Activated B cell treated with CpG ODN at 0.5 μM for 24 hours (primary cell): ENCODE measurements around the gene GUCY1A2. TPM values are rescaled to one million over a fixed set of nuclear protein-coding genes. Genes with fewer than 3 reads are reported as not detected.

Experiments
- ATAC-seq: fragments of 200-7000 bp; cut with Tn5 transposase; one replicate; pipeline ENCODE4 v1.10.0; 2021; ENCODE audit warnings: low read depth, mild to moderate bottlenecking, moderate library complexity
- CTCF ChIA-PET: fragments of 350-600 bp; sonication (Branson Sonifier 250); formaldehyde crosslinking; loops from one replicate; lab custom pipeline; 2021; ENCODE audit warnings: antibody characterized with exemption; lab: Charles Lee
- POLR2A ChIA-PET: fragments of 350-600 bp; sonication (Branson Sonifier 250); formaldehyde crosslinking; loops from one replicate; lab custom pipeline; 2021; ENCODE audit warnings: antibody characterized with exemption; lab: Charles Lee
- DNase-seq: peaks from one replicate; pipeline ENCODE4 v3.0.0; 2022
- H3K27ac Mint-ChIP-seq: one replicate; pipeline ENCODE4 v1.8.0; 2020; ENCODE audit warnings: mixed read lengths
- H3K27me3 Mint-ChIP-seq: one replicate; pipeline ENCODE4 v1.8.0; 2021; ENCODE audit warnings: mixed read lengths
- H3K36me3 Mint-ChIP-seq: one replicate; pipeline ENCODE4 v1.8.0; 2021; ENCODE audit warnings: low read depth, mixed read lengths
- H3K4me1 Mint-ChIP-seq: one replicate; pipeline ENCODE4 v1.8.0; 2021; ENCODE audit warnings: mixed read lengths
- H3K4me3 Mint-ChIP-seq: one replicate; pipeline ENCODE4 v1.8.0; 2020; ENCODE audit warnings: mild to moderate bottlenecking, mixed read lengths
- H3K9me3 Mint-ChIP-seq: one replicate; pipeline ENCODE4 v1.8.0; 2020; ENCODE audit warnings: mixed read lengths
- intact Hi-C: fragments of 100-400 bp; cut with micrococcal nuclease; formaldehyde crosslinking; loops from one replicate; pipeline ENCODE4 v1.15.1; 2024
- total RNA-seq: library from RNA; stranded (reverse); gene quantifications from 2 replicates; pipeline ENCODE4 v1.2.3, GENCODE V29; 2022
- TF ChIP-seq, protein P1 (sequence below): fragments of 200-600 bp; IDR thresholded peaks from one replicate; pipeline ENCODE4 v1.8.0; 2022; ENCODE audit warnings: antibody characterized with exemption, mild to moderate bottlenecking

Gene GUCY1A2
- total RNA-seq, 1 donor from 2014 or later: not detected

DNA sequence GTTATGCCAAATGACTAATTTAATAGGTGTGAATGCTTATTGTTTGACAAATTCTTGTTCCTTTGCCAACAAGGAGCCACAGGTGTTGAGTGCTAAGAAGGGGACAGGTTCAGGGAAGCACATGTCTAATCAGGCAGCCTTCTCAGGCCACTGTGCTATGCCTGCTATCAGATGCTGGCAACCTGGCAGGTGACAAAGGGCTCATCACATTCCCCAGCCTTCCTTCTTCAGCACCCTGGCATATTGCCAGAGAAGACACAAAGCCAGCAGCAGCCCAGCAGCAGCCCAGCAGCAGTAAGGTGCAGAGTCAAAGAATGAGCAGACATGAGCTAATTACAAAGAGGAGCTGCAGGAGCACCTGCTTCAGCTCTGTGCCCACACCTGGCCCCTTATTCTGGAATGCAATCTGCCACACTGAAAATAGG, 68.2 kb downstream of the GUCY1A2 start:
- H3K27me3 Mint-ChIP-seq: no peaks in the 10 kb centered on the region
- no peaks in the 10 kb centered on the region for H3K4me1 Mint-ChIP-seq
- H3K36me3 Mint-ChIP-seq: no peaks in the 10 kb centered on the region
- H3K4me3 Mint-ChIP-seq: no peak overlapping the region
- CTCF ChIA-PET: no interaction called here
- no peak for DNase-seq
- H3K9me3 Mint-ChIP-seq: no peaks in the 10 kb centered on the region
- POLR2A ChIA-PET: no interaction called here
- TF ChIP-seq, protein P1, sequence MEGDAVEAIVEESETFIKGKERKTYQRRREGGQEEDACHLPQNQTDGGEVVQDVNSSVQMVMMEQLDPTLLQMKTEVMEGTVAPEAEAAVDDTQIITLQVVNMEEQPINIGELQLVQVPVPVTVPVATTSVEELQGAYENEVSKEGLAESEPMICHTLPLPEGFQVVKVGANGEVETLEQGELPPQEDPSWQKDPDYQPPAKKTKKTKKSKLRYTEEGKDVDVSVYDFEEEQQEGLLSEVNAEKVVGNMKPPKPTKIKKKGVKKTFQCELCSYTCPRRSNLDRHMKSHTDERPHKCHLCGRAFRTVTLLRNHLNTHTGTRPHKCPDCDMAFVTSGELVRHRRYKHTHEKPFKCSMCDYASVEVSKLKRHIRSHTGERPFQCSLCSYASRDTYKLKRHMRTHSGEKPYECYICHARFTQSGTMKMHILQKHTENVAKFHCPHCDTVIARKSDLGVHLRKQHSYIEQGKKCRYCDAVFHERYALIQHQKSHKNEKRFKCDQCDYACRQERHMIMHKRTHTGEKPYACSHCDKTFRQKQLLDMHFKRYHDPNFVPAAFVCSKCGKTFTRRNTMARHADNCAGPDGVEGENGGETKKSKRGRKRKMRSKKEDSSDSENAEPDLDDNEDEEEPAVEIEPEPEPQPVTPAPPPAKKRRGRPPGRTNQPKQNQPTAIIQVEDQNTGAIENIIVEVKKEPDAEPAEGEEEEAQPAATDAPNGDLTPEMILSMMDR: no peak
- no peak for ATAC-seq
- intact Hi-C loops: no loop called here
- H3K27ac Mint-ChIP-seq: no peak overlapping the region

GRCh38 chr11:106943089-106943488, 75.2 kb downstream of the GUCY1A2 start:
- no peaks in the 10 kb centered on the region for H3K27me3 Mint-ChIP-seq
- no peak overlapping the region for H3K27ac Mint-ChIP-seq
- no peak overlapping the region for H3K4me3 Mint-ChIP-seq
- intact Hi-C loops: no loop called here
- POLR2A ChIA-PET: no interaction called here
- H3K9me3 Mint-ChIP-seq: no peaks in the 10 kb centered on the region
- H3K4me1 Mint-ChIP-seq: no peaks in the 10 kb centered on the region
- H3K36me3 Mint-ChIP-seq: no peaks in the 10 kb centered on the region
- CTCF ChIA-PET: no interaction called here
- ATAC-seq (no peak), DNase-seq (no peak)
- TF ChIP-seq, protein P1: no peak

DNA sequence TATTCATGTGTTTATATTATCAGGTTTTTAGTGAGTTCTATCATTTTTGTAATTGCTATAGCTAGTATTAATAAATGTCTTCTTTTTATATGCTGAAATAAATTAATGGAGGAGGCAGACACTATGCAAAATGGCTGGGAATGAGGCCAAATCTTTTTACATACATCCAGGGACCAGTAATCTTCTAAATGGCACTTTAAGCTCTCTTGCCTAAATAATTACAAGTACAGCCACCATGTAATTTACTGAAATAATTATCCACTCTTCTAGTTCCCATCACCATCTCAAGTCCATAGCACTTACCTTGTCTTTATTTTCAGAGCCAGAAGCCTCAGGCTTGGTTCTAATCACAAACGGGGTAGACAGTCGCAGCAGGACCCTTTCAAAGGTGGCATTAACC, 79.1 kb downstream of the GUCY1A2 start:
- Mint-ChIP-seq H3K36me3 (no peaks in the 10 kb centered on the region), H3K27ac (no peak overlapping the region), H3K4me3 (no peak overlapping the region), H3K27me3 (no peaks in the 10 kb centered on the region), H3K4me1 (no peaks in the 10 kb centered on the region), H3K9me3 (no peaks in the 10 kb centered on the region)
- ATAC-seq (no peak), DNase-seq (no peak)
- ChIA-PET CTCF (no interaction called here), POLR2A (no interaction called here)
- TF ChIP-seq, protein P1: no peak
- intact Hi-C loops: no loop called here

DNA sequence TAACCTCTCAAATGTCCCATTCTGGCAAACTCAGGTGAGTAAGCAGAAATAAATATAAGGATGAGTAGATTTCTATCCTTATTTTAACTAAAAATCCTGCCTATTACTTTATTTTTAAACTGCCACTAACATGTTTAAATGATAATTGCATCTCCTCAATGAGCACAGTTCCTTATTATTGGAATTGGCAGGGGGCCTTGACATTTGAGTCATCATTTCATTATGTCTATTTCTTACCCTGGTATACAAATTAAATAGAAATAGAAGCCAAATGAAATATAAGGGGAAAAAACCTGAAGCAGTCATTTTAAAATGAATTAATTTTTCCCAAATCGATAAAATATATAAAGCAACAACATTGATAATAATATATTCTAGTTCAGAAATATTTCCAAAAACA, 81.2 kb downstream of the GUCY1A2 start:
- ChIA-PET POLR2A (no interaction called here), CTCF (no interaction called here)
- no peaks in the 10 kb centered on the region for H3K4me1 Mint-ChIP-seq
- H3K4me3 Mint-ChIP-seq: no peak overlapping the region
- no peaks in the 10 kb centered on the region for H3K9me3 Mint-ChIP-seq
- DNase-seq (no peak), ATAC-seq (no peak)
- no peaks in the 10 kb centered on the region for H3K36me3 Mint-ChIP-seq
- TF ChIP-seq, protein P1: no peak
- H3K27me3 Mint-ChIP-seq: no peaks in the 10 kb centered on the region
- H3K27ac Mint-ChIP-seq: no peak overlapping the region
- intact Hi-C loops: no loop called here

- ATAC-seq (no peak), DNase-seq (no peak)
- Mint-ChIP-seq H3K4me3 (no peak overlapping the region), H3K27me3 (no peaks in the 10 kb centered on the region), H3K36me3 (no peaks in the 10 kb centered on the region), H3K9me3 (peaks cover 2% of the 10 kb centered on the region), H3K27ac (no peak overlapping the region), H3K4me1 (no peaks in the 10 kb centered on the region)
- ChIA-PET CTCF (no interaction called here), POLR2A (no interaction called here)
- TF ChIP-seq, protein P1: no peak
- intact Hi-C loops: no loop called here
Observed at GRCh38 chr11:106925245-106925644, 93.0 kb downstream of the GUCY1A2 start.
